Transverse colon (tissue), 4 donors: ENCODE results near the gene HPRT1. TPM values are rescaled to one million over a fixed set of nuclear protein-coding genes. Genes with fewer than 3 reads are reported as not detected.

Experiments used
- DNase-seq: peaks from one replicate; pipeline ENCODE4 v3.0.0-alpha.2; 2019
- H3K27ac ChIP-seq, 4 donors: fragments of 200-600 bp; sonication (generic); 2 replicates each; pipeline ENCODE4 v1.5.1; 2016 to 2018; ENCODE audit warnings: inconsistent platforms in 4 of 4
- H3K27me3 ChIP-seq: fragments of 200-600 bp; sonication (generic); 2 replicates; pipeline ENCODE4 v1.5.1; 2017; ENCODE audit warnings: inconsistent platforms
- H3K36me3 ChIP-seq, 4 donors: fragments of 200-600 bp; sonication (generic); 2 replicates each; pipeline ENCODE4 v1.5.1; 2017 to 2019; ENCODE audit warnings: inconsistent platforms in 4 of 4
- H3K4me1 ChIP-seq, 4 donors: fragments of 200-600 bp; sonication (generic); 2 replicates each; pipeline ENCODE4 v1.5.1; 2017 to 2020; ENCODE audit warnings: inconsistent platforms in 4 of 4
- H3K4me3 ChIP-seq, 4 donors: fragments of 200-600 bp; sonication (generic); 1 replicate in 1 of 4; 2 replicates in 3 of 4; pipeline versions ENCODE4 v1.5.1 to v1.6.1; 2017 to 2019; ENCODE audit warnings: inconsistent platforms in 4 of 4
- H3K9me3 ChIP-seq, 2 donors: fragments of 200-600 bp; sonication (generic); 2 replicates each; pipeline ENCODE4 v1.5.1; 2017 to 2019; ENCODE audit warnings: inconsistent platforms in 2 of 2
- EP300 ChIP-seq: sonication (generic); formaldehyde crosslinking; IDR thresholded peaks from one replicate; pipeline ENCODE4 v1.6.1; 2017; ENCODE audit warnings: antibody characterized with exemption, low read depth
- POLR2A ChIP-seq: fragments of 450-650 bp; IDR thresholded peaks from one replicate; pipeline ENCODE4 v1.6.1; 2016; ENCODE audit warnings: antibody characterized with exemption, mild to moderate bottlenecking, moderate library complexity
- POLR2AphosphoS5 ChIP-seq, 3 donors: sonication (generic); formaldehyde crosslinking; IDR thresholded peaks; one replicate each; pipeline ENCODE4 v1.6.1; 2016; ENCODE audit warnings: antibody characterized with exemption in 3 of 3
- WGBS, 2 donors: methylation state at CpG; one replicate each; pipeline ENCODE4 v1.1.5; 2018; ENCODE audit warnings: low coverage in 1 of 2; 5-methylcytosine and 5-hydroxymethylcytosine counted together
- in situ Hi-C, 4 donors: fragments of 200-750 bp; cut with MboI; loops; one replicate each; pipeline versions ENCODE4 v1.15.0 to v1.15.1; 2017; ENCODE audit warnings: low sequenced_read_pairs in 3 of 4, low pct_ligation_motif_present in 1 of 4, low pct_unique_long_range_greater_than_20kb in 1 of 4
- intact Hi-C: fragments of 100-400 bp; cut with DNase I; formaldehyde crosslinking; loops from one replicate; pipeline ENCODE4 v1.15.1; 2023; ENCODE audit warnings: low total_unique reads
- total RNA-seq, 4 donors: library from RNA; depleted of rRNA; stranded (reverse); fragments of >200 nt; gene quantifications; one replicate each; pipeline ENCODE4 v1.1.0, GENCODE V29; 2016
- TF ChIP-seq, protein P1 (sequence below), 5 experiments: fragments of 200-600 bp in 3 of 5; fragments of 450-650 bp in 2 of 5; sonication (generic) in 3 of 5; IDR thresholded peaks; 1 replicate in 2 of 5; 2 replicates in 3 of 5; pipeline ENCODE4 v1.5.1; 2016 to 2017; ENCODE audit warnings: antibody characterized with exemption in 5 of 5, inconsistent platforms in 3 of 5, mild to moderate bottlenecking in 2 of 5, moderate library complexity in 1 of 5

HPRT1 gene
- total RNA-seq, 4 donors from 2014 or later, result 10.1 to 16.1 (median 11.9) TPM

DNA sequence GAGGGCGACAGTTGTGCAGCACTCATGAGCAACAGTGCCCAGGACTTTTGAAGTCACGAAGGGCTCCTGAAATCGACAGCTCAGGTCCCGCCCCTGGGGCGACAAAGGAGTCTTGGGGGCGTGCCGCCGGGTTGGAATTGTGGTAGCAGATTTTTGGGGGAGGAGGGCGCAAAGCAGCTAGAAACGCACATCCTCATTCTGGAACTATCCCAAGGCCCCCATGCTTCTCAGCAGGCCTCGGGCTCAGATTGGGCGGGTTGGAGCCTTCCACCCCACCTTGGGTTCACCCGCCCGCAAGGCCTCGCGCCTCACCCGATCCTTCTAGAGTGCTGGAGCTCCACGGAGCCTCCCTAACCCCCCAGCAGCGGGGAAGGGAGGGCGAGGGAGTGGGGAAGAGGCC is 85.5 kb downstream of the HPRT1 start:
- Histone ChIP-seq H3K27me3 (peaks cover 74% of the 10 kb centered on the region), H3K36me3 (no peaks in the 10 kb centered on the region), H3K9me3 (no peaks in the 10 kb centered on the region), H3K27ac (no peak overlapping the region), H3K4me3 (no peak overlapping the region), H3K4me1 (peaks cover 0 to 26% (median 11%) of the 10 kb centered on the region in 4 donors)
- WGBS, 2 donors, result 77% methylated on average over 20 of the region's 20 CpGs; no CpG with 5 or more reads in 1 of the 2 donors
- no peak for TF ChIP-seq POLR2A
- TF ChIP-seq, protein P1, sequence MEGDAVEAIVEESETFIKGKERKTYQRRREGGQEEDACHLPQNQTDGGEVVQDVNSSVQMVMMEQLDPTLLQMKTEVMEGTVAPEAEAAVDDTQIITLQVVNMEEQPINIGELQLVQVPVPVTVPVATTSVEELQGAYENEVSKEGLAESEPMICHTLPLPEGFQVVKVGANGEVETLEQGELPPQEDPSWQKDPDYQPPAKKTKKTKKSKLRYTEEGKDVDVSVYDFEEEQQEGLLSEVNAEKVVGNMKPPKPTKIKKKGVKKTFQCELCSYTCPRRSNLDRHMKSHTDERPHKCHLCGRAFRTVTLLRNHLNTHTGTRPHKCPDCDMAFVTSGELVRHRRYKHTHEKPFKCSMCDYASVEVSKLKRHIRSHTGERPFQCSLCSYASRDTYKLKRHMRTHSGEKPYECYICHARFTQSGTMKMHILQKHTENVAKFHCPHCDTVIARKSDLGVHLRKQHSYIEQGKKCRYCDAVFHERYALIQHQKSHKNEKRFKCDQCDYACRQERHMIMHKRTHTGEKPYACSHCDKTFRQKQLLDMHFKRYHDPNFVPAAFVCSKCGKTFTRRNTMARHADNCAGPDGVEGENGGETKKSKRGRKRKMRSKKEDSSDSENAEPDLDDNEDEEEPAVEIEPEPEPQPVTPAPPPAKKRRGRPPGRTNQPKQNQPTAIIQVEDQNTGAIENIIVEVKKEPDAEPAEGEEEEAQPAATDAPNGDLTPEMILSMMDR (IDR thresholded peaks at IDR 0.05), result no peak
- TF ChIP-seq POLR2AphosphoS5 (IDR thresholded peaks at IDR 0.05), result no peak
- no peak for TF ChIP-seq EP300
- intact Hi-C loops, result no loop called here
- DNase-seq, result no peak
- in situ Hi-C loops, result no loop called here

DNA sequence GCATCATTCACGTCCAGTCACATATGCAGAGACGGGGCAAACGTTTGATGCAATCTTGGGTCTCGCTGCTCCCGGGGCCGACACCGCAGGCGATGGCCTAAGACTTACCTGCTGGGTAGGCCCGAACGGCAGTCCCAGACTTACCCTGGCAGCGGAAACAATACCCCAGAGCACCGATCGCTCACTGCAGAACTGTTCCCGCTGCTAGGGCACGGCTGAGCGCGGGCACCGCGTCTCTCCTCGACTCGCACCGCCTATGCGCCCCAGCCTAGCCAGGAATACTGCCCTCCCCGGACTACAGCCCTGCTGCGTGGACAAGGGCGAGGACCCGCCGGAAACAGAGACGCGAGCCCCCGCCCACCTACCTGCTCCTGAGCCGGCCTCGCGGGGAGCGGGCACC is 86.2 kb downstream of the HPRT1 start:
- TF ChIP-seq, protein P1 (IDR thresholded peaks at IDR 0.05), result no peak
- TF ChIP-seq POLR2AphosphoS5 (IDR thresholded peaks at IDR 0.05), result no peak
- TF ChIP-seq POLR2A, result no peak
- H3K4me3 ChIP-seq, result no peak overlapping the region
- intact Hi-C loops (no loop called here), in situ Hi-C loops (no loop called here)
- H3K4me1 ChIP-seq, result peaks cover 0 to 32% (median 15%) of the 10 kb centered on the region in 4 donors
- no peaks in the 10 kb centered on the region for H3K36me3 ChIP-seq
- no peak for DNase-seq
- H3K27me3 ChIP-seq, result peaks cover 81% of the 10 kb centered on the region
- WGBS, 2 donors, result 62% methylated on average over 35 of the region's 35 CpGs; no CpG with 5 or more reads in 1 of the 2 donors
- no peaks in the 10 kb centered on the region for H3K9me3 ChIP-seq
- H3K27ac ChIP-seq, result no peak overlapping the region

DNA sequence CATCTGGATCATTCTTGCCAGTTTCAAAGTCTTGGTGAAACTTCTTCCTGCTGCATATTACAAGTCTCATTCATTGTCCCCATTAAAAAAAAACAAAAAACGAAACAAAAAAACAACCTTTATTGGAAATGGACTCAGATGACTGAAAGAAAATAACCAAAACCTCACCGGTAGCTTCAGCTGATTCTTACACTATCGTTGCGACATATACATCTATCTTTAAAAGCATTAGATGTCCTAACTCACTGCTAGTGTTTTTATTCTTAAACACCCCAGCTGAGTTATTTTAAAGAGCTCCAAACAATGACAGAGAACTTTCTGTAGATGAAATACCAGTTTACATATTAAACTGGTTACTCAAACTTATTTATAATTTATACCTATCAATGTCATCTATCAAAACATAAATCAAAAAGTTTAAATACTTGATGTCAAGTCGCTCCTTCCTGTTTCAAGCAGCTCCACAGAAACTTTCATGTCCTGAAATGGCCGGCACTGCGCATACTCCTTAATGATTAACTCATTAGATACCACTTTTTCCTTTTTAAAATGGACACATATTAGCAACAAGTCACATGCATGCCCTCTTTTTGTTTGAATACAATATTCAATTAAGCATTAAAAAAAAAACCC is 87.2 kb downstream of the HPRT1 start:
- no peaks in the 10 kb centered on the region for H3K36me3 ChIP-seq
- H3K27me3 ChIP-seq, result peaks cover 91% of the 10 kb centered on the region
- H3K9me3 ChIP-seq, result no peaks in the 10 kb centered on the region
- H3K4me3 ChIP-seq, result no peak overlapping the region
- intact Hi-C loops, result no loop called here
- no peak overlapping the region for H3K27ac ChIP-seq
- DNase-seq, result no peak
- in situ Hi-C loops, result no loop called here
- 52 to 62% methylated on average over 5 to 7 of the region's 7 CpGs for WGBS, 2 donors
- peaks cover 0 to 33% (median 15%) of the 10 kb centered on the region in 4 donors for H3K4me1 ChIP-seq
- TF ChIP-seq POLR2A, result no peak
- no peak for TF ChIP-seq EP300
- no peak for TF ChIP-seq POLR2AphosphoS5 (IDR thresholded peaks at IDR 0.05)
- TF ChIP-seq, protein P1 (IDR thresholded peaks at IDR 0.05), result no peak

DNA sequence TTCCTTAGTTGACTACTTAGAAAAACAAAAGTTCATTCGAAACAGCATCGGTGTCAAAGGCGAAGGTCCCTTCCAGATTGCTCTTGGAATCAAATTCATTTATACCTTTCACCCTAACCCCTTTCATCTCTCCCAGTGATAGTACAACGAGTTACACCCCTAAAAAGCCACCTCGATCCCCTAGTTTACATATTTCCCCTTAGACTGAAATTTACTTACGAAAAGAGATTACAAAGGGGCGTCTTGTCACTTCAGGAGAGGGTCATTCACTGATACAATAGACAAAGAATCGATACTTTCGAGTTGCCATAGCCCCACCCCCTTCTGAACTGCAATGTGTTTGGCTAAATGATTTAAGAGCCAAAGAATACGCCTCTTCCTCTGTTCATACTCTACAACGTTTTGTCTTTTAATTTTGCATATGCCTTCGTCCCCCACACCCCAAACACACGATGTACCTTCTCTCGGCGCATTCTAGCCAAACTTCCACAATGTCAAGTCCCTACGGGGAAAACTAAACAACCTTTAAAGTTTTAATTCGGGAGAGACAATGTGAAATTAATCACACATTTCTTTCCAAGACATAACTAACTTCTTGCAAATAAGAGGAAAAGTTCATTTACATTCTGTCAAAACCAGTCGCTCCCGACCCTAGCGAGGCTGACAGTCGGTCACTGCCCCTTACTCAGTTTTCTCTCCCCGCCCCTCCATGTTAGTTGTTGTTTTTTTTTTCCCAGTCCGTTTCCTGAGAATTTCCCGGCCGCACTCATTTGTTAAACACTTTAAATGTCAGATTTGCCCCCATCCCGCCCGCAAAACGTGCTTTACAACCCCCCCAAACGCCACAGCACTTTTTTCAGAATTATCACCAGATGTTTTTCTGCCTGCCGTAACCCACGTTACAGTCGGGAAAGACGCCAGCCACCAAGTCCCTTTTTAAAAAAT is 88.6 kb downstream of the HPRT1 start:
- TF ChIP-seq POLR2AphosphoS5 (IDR thresholded peaks at IDR 0.05), result peak in 2 of 3 donors; percentile 53 to 71
- TF ChIP-seq, protein P1 (IDR thresholded peaks at IDR 0.05), result no peak
- H3K4me1 ChIP-seq, result peaks cover 0 to 33% (median 15%) of the 10 kb centered on the region in 4 donors
- no peaks in the 10 kb centered on the region for H3K9me3 ChIP-seq
- intact Hi-C loops, result no loop called here
- H3K36me3 ChIP-seq, result no peaks in the 10 kb centered on the region
- peak overlapping the region in 3 of 4 donors; percentile 37 to 58 (median 42) for H3K4me3 ChIP-seq
- peak overlapping the region; percentile 66 to 76 (median 74) for H3K27ac ChIP-seq
- no peak for DNase-seq
- H3K27me3 ChIP-seq, result peaks cover 90% of the 10 kb centered on the region
- 5 to 47% methylated on average over 17 to 33 of the region's 33 CpGs for WGBS, 2 donors
- in situ Hi-C loops, result no loop called here
